ENCODE data around the gene GRWD1.

GRWD1 gene

DNA sequence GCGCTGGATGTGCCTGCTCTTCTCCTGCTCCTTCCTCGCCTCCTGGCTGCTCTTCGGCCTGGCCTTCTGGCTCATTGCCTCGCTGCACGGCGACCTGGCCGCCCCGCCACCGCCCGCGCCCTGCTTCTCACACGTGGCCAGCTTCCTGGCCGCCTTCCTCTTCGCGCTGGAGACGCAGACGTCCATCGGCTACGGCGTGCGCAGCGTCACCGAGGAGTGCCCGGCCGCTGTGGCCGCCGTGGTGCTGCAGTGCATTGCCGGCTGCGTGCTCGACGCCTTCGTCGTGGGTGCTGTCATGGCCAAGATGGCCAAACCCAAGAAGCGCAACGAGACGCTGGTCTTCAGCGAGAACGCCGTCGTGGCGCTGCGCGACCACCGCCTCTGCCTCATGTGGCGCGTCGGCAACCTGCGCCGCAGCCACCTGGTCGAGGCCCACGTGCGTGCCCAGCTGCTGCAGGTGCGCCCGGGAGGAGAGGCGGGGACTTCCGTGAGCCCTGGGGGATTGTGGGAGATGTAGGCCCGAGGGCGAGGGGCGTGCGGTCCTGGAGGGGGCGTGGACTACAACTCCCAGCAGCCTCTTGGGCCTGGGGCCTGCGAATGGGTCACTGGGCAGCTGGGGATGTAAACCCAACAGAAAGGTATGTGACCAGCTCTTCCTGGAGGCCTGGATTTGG lies 16.3 kb downstream of the GRWD1 start:
- Histone ChIP-seq H3K27me3 (ENCODE audit: insufficient read depth, low read depth, severe bottlenecking) (peaks cover 21% of the 10 kb centered on the region), H3K27ac (no peak overlapping the region), H3K4me3 (ENCODE audit: low read depth, low read length) (no peak overlapping the region), H3K9me3 (ENCODE audit: severe bottlenecking) (no peaks in the 10 kb centered on the region), H3K36me3 (peaks cover 3% of the 10 kb centered on the region; the same call in 1 of the 2 replicates)
- DNase-seq = peak; percentile 47
- TF ChIP-seq CTCF (IDR thresholded peaks at IDR 0.05; ENCODE audit: low read depth, low read length) = no peak

- H3K9me3 ChIP-seq (ENCODE audit: severe bottlenecking) = no peaks in the 10 kb centered on the region
- H3K27me3 ChIP-seq (ENCODE audit: insufficient read depth, low read depth, severe bottlenecking) = peaks cover 24% of the 10 kb centered on the region
- no peak for TF ChIP-seq CTCF (IDR thresholded peaks at IDR 0.05; ENCODE audit: low read depth, low read length)
- no peak for DNase-seq
- H3K27ac ChIP-seq = no peak overlapping the region
- H3K36me3 ChIP-seq = peaks cover 6% of the 10 kb centered on the region
- no peak overlapping the region for H3K4me3 ChIP-seq (ENCODE audit: low read depth, low read length)
Observed at GRCh38 chr19:48465215-48465614, 19.4 kb downstream of the GRWD1 start.

- Histone ChIP-seq H3K27ac (no peak overlapping the region), H3K4me3 (ENCODE audit: low read depth, low read length) (no peak overlapping the region), H3K9me3 (ENCODE audit: severe bottlenecking) (no peaks in the 10 kb centered on the region), H3K27me3 (ENCODE audit: insufficient read depth, low read depth, severe bottlenecking) (peaks cover 24% of the 10 kb centered on the region), H3K36me3 (peaks cover 21% of the 10 kb centered on the region)
- peak; percentile 76 for DNase-seq
- no peak for TF ChIP-seq CTCF (IDR thresholded peaks at IDR 0.05; ENCODE audit: low read depth, low read length)
Observed at GRCh38 chr19:48466561-48467325, 21.0 kb downstream of the GRWD1 start.

DNA sequence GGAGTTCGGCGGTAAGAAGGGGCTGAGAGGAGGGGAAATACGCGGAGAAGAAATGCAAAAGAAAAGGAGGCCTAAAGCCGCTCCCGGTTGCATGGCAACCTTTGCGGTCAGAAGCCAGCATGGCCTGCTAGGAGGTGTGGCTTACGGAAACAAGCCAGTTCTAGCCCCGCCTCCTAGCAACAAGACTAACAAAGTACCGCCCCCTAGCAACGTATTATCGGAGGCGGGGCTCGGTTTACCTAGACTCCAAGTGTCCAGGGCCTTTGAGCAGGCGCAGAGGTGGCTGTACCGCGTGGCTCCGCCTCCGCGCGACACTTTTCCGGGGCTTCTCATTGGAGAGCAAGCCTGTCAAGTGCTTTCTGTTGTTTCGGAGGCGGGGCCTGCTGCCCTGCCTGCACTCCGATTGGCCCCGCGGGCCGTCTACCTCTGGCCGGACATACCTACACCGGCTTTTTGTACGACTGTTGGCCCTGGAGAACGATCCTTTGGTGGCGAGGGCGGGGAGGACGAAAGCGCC lies 23.0 kb downstream of the GRWD1 start:
- Histone ChIP-seq H3K27me3 (ENCODE audit: insufficient read depth, low read depth, severe bottlenecking) (peaks cover 24% of the 10 kb centered on the region), H3K4me3 (ENCODE audit: low read depth, low read length) (peak overlapping the region; percentile 86), H3K9me3 (ENCODE audit: severe bottlenecking) (no peaks in the 10 kb centered on the region), H3K27ac (peak overlapping the region; percentile 93), H3K36me3 (peaks cover 39% of the 10 kb centered on the region)
- TF ChIP-seq CTCF (IDR thresholded peaks at IDR 0.05; ENCODE audit: low read depth, low read length) = no peak
- peak; percentile 99 for DNase-seq

DNA sequence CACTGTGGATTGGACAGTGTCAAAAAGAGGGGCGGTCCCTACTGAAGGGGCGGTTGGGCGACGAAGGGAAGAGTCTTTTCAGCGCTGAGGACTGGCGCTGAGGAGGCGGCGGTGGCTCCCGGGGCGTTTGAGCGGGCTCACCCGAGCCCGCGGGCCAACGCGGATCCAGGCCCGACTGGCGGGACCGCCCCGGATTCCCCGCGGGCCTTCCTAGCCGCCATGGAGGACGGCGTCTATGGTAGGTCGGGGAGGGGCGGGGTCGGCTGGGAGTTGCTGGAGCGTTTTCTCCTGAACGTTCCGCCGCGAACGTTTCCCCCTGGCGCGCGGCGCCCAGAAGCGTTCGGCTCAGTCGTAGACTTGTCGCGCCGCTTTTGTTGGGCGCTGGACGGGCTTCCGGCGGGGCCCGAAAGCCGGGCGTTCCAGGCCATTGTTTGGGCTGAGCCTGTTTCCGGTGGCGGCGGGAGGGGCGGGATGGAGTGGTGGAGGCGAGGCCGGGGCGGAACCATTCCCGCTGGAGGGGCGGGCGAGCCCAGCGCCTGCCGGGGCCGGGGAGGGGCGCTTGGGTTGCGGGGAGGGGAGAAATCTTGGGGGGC lies 23.6 kb downstream of the GRWD1 start, which contains the start of gene CYTH2:
Gene CYTH2, plus strand, starts transcription at position 81 of the 593 bp plus-strand sequence. Its CDS starts 139 bp downstream, at position 220.
- peaks cover 42% of the 10 kb centered on the region for H3K36me3 ChIP-seq
- H3K9me3 ChIP-seq (ENCODE audit: severe bottlenecking) = no peaks in the 10 kb centered on the region
- peak within 1 kb of the TSS; percentile 86 for H3K4me3 ChIP-seq (ENCODE audit: low read depth, low read length)
- DNase-seq = peak; percentile 82
- H3K27ac ChIP-seq = peak within 1 kb of the TSS; percentile 93
- peaks cover 24% of the 10 kb centered on the region for H3K27me3 ChIP-seq (ENCODE audit: insufficient read depth, low read depth, severe bottlenecking)
- no peak for TF ChIP-seq CTCF (IDR thresholded peaks at IDR 0.05; ENCODE audit: low read depth, low read length)

Measured in WERI-Rb-1 (cell line).